HG03565 (cell line): ENCODE measurements around the gene SLC34A2.
"Not testable (repeated sequence)": the region's sequence is repeated elsewhere in the genome, so short reads cannot be mapped to it uniquely, and the experiment has no call there.

Source experiments
- ATAC-seq: cut with Tn5 transposase; IDR thresholded peaks from one replicate; pipeline ENCODE4 v1.9.1; 2021; ENCODE audit warnings: mild to moderate bottlenecking, moderate library complexity; ENCODE audit not compliant: unreplicated experiment

SLC34A2 gene, protein sequence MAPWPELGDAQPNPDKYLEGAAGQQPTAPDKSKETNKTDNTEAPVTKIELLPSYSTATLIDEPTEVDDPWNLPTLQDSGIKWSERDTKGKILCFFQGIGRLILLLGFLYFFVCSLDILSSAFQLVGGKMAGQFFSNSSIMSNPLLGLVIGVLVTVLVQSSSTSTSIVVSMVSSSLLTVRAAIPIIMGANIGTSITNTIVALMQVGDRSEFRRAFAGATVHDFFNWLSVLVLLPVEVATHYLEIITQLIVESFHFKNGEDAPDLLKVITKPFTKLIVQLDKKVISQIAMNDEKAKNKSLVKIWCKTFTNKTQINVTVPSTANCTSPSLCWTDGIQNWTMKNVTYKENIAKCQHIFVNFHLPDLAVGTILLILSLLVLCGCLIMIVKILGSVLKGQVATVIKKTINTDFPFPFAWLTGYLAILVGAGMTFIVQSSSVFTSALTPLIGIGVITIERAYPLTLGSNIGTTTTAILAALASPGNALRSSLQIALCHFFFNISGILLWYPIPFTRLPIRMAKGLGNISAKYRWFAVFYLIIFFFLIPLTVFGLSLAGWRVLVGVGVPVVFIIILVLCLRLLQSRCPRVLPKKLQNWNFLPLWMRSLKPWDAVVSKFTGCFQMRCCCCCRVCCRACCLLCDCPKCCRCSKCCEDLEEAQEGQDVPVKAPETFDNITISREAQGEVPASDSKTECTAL

DNA sequence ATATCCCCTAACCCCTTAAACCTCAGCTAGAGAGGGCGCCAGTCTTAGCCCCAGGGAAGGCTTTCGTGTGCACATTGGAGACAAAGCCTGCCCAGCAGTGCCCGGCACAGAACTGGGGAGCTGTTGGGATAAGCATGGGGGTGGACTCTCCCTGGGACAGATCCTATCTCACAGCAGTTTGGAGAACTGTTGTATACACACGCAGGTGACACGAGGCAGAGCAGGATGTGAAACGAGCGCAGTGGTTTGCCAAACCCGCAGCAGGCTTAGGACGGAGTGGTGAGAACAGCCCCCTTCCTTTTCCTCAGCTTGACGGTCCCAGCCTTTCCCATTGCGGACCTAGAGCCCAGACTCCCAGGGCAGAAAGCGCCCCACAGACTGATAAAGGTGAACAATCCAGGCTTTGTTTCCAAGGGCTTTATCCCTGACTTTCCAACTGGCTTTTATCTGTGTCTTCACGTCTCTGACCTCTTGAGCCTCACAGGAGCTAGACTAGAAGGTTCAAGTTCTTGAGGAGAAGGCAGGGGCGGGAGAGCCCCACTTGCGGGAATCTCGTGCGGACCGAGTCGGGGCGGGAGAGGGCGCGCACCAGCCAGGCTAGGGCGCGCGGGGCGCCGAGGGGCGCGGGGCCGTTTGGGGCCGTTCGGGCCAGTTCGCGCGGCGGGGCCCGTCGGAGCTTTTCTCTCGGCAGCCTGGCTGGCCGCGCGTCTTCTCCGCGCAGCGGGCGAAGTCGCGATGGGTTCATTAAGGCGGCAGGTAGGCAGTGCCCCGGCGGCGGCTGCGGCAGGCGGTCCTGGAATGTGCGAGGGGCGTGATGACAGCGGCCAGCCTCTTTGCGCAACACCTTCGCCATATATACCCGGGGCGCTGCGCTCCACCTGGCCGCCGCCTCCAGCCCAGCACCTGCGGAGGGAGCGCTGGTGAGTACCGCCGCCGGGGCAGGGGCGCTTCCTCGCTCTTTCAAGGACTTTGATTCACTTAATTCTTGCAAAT is at the start of gene SLC34A2:
TSS of gene SLC34A2 (plus strand) at position 881 of the 993 bp plus-strand sequence. CDS start 6,650 bp downstream, outside the sequence.
- ATAC-seq: no peak

DNA sequence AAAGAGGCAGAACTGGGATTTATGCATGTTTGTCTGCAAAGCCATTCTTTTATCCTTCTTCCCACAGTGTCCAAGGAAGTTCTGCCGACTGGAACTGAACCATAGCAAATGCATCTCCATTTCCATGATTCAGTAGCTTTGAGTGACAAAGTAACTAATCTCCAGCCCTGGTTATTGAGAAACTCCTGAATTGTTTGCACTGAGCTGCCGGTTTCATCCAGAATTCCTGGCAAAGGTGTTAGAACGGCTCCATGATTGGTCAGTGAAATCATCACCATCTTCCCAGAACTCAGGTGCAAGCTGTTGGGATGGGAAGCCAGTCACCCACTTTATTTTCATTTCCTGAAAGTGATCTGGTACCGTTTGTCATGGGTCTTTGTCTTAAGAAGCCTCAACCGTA is 47.0 kb upstream of the SLC34A2 start:
- ATAC-seq: no peak

DNA sequence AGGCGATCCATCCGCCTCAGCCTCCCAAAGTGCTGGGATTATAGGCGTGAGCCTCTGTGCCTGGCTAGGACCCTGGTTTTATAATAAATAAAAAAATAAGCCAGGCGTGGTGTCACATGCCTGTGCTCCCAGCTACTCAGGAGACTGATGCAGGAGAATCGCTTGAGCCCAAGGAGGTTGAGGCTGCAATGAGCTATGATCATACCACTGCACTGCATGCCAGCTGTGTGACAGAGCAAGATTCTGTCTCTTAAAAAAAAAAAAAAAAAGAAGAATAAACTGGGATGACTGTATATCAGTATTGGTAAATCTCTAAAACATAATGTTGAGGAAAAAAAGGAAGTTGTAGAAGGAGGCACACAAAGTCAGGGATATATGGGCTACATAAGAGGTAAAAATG is 45.7 kb upstream of the SLC34A2 start:
- ATAC-seq: no peak

DNA sequence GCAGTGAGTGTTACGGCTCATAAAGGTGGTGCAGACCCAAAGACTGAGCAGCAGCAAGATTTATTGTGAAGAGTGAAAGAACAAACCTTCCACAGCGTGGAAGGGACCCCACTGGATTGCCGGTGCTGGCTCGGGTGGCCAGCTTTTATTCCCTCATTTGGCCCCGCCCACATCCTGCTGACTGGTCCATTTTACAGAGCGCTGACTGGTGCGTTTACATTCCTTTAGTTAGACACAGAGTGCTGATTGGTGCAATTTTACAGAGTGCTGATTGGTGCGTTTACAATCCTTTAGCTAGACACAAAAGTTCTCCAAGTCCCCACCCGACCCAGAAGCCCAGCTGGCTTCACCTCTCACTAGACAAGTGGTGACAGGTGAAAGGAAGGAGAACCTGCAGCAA is 42.0 kb upstream of the SLC34A2 start:
- not testable (repeated sequence) for ATAC-seq

DNA sequence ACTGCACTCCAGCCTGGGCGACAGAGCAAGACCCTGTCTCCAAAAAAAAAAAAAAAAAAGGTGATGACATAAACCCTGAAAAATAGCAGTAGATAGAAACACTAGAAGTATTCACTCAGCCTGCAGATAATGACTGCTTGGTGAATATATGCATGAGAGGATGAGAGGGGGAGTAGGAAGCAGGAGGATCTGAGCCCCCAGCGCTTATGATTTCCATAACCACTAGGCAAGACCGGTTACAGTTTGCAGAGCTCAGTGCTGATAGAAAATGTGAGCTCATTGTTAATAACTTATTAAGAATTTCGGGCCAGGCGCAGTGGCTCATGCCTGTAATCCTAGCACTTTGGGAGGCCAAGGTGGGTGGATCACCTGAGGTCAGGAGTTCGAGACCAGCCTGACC is 40.8 kb upstream of the SLC34A2 start:
- ATAC-seq: no peak

DNA sequence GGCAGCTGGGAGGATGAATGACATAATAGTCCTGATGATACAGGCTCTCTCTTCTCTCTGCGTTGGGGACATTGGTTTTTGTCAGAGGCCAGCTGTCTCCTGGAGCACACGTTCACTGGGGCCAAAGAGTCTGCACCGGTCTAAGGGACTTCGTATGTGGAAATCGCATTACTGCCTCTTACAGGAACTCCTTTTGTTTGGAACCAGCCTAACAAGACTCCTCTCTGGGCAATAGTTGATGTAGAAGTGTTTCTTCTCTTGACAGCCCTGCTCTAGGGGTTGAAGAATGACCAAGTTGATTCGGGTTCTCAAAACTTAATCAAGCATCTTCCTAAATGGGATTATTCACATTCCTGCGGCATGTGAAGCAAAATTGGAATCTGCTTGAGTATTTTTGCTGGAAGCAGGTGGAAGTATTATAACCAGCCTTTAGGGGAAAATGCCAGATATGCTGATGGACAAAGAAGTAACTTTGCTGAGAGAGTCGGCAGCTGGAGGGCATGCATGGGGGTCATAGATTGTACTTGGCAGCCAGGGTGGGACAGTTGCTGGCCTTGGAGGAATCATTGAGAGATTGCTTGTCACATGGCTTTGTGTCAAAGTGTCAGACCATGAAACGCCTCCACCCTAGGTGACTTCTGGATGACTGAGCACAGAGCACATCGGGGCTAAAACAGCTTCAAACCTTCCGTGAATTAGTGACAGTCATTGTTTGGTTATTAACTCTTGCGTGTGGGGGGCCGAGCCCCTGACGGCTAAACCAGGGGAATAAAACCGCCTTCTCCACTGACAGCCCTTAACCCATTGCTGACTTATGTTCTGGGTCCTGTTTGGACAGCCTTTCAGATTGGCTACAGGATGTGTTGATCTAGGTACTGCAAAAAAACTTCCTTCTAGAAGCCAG is 34.4 kb upstream of the SLC34A2 start:
- no peak for ATAC-seq

DNA sequence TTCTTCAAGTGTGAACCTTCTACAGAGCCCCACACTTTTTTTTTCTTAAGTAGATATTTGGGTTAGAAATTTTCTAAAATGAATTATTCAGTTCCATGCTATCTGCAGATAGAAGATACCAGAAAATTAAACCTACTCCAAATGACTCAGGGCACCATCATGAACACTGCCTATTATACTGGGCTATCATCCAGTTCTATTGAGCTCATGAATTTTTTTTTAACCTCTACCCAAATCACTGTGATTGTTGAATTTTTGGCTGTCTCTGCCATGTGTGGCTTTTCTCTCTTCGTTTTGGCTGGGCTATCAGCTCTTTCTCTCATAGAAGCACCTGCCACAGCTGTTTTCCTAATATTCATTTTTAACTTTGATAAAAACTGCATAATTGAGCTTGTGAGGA is 31.0 kb upstream of the SLC34A2 start:
- ATAC-seq: no peak

DNA sequence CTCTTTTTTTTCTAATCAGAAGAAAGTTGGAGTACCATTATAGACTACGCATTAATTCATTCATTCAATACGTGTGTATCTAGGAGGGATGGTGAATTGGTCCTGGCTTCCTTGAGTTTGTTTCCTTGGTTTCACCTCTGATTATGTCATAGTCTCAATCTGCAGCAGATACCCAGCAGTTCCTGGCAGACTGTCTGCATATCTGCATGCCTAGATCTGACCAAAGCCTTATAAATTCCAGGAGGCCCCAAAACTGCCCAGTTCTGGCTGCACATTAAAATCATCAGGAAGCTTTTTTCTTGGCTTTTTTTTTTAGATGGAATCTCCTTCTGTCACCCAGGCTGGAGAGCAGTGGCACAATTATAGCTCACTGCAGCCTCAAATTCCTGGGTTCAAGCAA is 27.2 kb upstream of the SLC34A2 start:
- ATAC-seq: no peak

DNA sequence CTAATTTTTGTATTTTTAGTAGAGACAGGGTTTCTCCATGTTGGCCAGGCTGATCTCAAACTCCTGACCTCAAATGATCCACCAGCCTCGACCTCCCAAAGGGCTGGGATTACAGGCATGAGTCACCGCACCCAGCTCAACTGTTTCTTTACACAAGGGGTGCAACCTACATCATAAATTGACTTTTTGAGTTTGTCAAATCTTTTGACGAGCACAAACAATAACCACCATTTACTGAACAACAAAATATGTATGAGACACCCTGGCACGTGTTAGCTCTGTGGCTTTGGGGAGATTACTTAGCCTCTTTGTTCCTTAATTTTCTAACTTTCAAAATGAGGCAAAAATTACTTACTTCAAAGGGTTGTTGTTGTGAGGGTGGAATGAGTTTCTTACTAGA is 23.5 kb upstream of the SLC34A2 start:
- ATAC-seq: no peak

DNA sequence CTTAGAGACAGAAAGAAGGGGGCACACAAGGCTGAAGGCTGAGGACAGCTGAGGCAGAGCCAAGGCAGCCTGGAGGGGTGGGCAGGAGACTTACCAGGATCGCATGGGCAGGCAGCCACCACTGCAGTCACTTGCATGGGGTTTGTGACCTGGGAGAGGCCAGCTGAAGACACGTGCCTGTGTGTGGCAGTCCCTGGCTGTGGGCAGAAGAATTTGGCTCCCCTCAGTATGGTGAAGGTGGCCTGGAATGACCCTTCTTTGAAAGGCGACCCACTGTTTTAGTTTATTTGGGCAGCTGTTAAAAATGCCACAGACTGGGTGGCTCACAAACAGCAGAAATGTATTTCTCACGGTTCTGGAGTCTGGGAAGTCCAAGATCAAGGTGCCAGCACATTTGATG is 22.1 kb upstream of the SLC34A2 start:
- no peak for ATAC-seq

DNA sequence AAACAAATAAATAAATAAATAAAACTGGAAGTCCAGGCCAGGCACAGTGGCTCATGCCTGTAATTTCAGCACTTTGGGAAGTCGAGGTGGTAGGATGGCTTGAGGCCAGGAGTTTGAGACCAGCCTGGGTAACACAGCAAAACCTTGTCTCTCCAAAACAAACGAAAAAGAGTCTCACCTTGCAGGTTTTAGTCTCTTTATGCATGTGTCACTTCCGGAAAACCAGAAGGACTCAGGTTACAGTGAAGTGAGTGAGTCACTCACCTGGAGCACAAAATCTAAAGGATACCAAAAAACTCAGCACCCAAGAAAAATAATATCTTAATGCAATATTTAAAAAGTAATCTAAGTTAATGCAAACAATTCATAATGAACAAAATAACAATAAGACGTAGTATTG is 20.1 kb upstream of the SLC34A2 start:
- ATAC-seq: no peak

DNA sequence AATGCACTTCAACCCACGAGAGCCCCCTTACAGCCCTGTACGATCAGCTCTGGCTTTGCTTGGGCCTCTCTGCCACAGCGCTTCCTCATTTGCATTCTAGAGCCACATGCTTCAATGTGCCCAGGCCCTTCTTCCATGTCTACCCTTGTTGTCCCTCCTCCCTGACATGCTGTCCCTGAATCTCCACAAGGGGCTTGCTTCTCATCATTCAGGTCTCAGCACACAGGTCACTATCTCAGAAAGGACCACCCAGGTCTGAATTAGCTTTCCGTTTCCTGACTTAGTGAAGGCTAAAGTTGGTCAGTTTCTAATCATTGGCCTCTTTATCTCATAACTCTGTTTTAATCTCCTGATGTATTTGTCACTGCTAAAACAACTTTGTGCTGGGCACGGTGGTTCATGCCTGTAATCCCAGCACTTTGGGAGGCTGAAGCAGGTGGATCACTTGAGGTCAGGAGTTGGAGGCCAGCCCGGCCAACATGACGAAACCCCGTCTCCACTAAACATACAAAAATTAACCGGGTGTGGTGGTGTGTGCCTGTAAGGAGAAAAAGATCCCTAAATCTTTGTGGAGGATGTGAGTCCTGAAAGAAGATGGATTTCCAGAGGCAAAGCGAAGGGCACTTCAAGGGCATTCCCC is 17.9 kb upstream of the SLC34A2 start:
- ATAC-seq: no peak

DNA sequence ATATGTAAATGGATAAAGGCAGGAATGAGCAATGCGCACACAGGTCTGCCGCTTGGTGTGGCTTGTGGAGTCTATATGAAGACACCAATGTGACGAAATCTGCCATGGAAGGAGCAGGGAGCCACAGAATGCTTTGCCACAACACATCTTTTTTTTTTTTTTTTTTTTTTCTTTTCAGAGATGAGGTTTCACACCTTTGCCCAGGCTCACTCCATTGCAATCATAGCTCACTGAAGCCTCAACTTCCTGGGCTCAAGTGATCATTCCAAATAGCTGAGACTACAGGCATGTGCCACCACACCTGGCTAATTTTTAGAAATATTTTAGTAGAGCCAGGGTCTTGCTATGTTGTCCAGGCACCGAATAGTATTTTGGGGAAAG is 17.4 kb upstream of the SLC34A2 start:
- no peak for ATAC-seq

DNA sequence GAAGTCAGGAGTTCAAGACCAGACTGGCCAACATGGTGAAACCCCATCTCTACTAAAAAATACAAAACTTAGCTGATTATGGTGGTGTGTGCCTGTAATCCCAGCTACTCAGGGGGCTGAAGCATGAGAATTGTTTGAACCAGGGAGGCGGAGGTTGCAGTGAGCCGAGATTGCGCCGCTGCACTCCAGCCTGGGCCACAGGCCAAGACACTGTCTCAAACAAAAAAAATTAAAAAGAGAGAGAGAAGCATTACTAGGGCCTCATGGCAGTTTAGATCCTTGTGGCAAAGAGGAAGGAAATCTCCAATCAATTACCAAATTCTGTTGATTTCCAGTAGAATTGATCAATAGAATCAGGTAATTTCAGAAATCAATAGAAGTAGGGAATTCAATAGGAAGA is 16.8 kb upstream of the SLC34A2 start:
- no peak for ATAC-seq

DNA sequence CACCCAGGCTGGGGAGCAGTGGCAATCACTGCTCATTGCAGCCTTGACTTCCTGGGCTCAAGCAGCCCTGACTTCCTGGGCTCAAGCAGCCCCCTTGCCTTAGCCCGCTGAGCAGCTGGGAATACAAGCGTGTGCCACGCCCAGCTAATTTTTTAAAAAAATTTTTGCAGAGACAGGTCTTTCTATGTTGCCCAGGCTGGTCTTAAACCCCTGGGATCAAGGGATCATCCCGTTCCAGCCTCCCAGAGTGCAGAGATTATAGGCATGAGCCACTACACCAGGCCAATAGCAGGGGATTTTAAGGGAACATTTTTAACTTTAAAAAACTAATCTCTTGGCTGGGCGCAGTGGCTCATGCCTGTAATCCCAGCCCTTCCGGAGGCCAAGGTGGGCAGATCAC is 5.3 kb upstream of the SLC34A2 start:
- no peak for ATAC-seq

DNA sequence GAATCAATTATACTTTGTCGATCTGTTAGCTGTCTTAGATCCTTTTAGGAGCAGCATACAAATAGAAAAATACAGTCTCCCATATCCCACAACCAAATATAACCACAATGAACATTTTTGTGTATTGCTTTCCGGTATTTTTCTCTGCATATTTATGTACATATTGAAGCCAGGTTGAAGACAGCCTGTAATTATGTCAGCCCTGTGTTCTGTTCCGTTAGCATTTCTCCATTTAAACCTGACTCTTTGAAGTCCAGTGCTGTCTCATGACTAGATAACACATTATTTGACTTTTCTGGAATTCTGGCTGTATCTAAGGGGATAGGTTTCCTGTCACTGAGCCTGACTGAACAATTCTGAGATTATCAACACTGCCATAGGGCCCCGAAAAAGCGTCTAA is 4.0 kb upstream of the SLC34A2 start:
- no peak for ATAC-seq

DNA sequence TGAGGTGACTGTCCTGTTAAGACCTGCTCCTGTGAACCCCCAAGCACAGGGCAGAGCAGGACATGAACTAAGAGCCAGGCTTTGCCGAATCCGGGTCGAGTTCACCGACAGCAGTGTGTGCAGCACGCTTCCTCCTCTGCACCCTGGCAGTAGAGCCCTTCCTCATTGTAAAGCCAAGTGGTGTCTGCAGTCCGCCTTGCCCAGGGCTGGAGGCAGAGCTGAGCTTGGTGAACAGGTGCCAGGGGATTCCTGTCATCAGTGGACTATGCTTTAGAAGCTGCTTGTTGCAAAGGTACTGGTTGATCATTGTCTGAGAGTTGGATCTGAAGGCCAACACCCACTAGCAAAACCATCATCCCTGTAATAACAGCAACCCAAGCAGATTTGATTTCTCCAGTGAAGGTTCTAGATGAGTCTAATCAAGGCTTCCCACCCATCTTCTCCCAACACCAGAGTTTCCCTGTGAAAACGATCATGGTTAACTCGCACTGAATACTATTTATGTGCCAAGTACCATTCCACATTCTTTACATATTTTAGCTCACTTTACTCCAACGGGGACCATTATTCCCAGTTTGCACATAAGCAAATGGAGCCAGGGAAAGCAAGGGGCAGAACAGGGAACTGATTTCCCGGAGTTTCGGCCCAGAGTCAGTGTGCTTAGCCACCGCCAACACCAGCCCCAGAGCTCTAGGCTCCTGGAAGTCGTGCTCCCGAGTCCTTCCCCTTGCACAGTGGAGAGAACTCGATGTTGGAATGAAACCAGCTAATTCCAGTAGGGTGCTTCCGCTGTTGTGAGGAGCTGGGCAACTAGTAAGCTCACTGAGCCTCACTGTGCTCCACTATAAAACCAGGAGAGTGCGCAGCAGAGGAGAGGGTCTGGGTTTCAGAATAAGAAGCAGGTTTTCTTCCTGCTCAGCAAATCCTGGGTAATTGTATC is 1.4 kb upstream of the SLC34A2 start:
- ATAC-seq: no peak

DNA sequence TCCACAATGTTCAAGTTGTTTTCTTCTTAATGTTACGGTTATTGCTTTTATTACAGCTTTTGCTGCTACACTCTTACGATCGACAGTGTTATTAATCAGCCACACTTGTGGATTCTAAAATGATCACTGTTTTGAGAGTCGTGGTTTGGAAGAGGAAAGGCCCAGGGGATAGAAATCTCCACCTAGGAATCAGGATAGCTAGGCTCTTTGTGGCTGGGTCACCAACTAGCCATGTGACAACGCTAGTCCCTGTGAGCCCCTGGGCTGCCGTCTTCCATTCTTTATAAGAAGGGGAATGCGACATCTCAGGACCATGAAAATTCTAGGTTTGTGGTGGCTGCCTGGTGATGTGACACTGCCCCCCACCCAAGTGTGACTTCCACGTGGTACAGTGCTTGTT is 380 bp downstream of the SLC34A2 start:
- ATAC-seq: no peak

DNA sequence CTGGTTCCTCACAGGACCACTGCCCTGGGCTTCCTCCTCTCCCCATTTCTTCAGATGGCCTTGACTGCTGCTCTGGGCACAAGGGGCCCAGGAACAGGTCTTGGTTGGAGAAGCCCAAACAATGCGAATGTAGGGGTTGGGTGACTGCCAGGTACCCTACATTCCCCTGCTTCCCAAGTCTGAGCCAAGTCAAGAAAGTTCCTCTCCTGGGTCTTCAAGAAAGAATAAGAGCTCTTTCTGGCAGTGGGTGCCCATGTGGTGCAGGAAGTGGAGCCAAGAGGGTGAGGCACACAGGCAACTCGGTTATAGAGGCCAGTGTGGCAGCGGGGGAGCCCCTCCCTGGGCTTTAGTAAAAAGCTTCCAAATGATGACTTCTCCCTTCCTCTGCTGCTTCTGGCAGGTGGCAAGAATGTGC is 2.7 kb downstream of the SLC34A2 start:
- ATAC-seq: no peak
